GM19193 (cell line): ENCODE data around the gene SKI.

ENCODE experiments used
- POLR2A ChIP-seq: IDR thresholded peaks from 4 replicates; pipeline ENCODE4 v1.6.1; 2011; ENCODE audit not compliant: insufficient read depth, insufficient read length; ENCODE audit errors: extremely low read depth

The SKI gene

GRCh38 chr1:2290595-2291510 lies 62.7 kb downstream of the SKI start:
- TF ChIP-seq POLR2A, result no peak

- no peak for TF ChIP-seq POLR2A
These were observed 63.5 kb downstream of the SKI start for GRCh38 chr1:2291577-2291976.

- no peak for TF ChIP-seq POLR2A
These were observed 64.8 kb downstream of the SKI start for GRCh38 chr1:2292725-2293450.

GRCh38 chr1:2294033-2294724 lies 66.1 kb downstream of the SKI start:
- TF ChIP-seq POLR2A, result no peak

- no peak for TF ChIP-seq POLR2A
These were observed 66.6 kb downstream of the SKI start for GRCh38 chr1:2294725-2295078.

- TF ChIP-seq POLR2A, result no peak
These were observed 67.4 kb downstream of the SKI start for GRCh38 chr1:2295526-2295925.

GRCh38 chr1:2296614-2297013 lies 68.5 kb downstream of the SKI start:
- TF ChIP-seq POLR2A, result no peak

GRCh38 chr1:2297246-2298011 lies 69.3 kb downstream of the SKI start:
- TF ChIP-seq POLR2A, result no peak

GRCh38 chr1:2298685-2299084 lies 70.6 kb downstream of the SKI start:
- TF ChIP-seq POLR2A, result no peak

GRCh38 chr1:2299131-2299627 lies 71.1 kb downstream of the SKI start:
- TF ChIP-seq POLR2A, result no peak

- TF ChIP-seq POLR2A, result no peak
These were observed 72.1 kb downstream of the SKI start for GRCh38 chr1:2300004-2300771.

GRCh38 chr1:2300851-2301606 lies 72.9 kb downstream of the SKI start:
- TF ChIP-seq POLR2A, result no peak
